CD4-positive, alpha-beta T cell treated with Interleukin-17A for 1 hour (primary cell): ENCODE data around the gene TMEM9B.
"Not testable (repeated sequence)": the region's sequence is repeated elsewhere in the genome, so short reads cannot be mapped to it uniquely, and the experiment has no call there.

Experiments
- DNase-seq: peaks from one replicate; pipeline ENCODE4 v3.0.0-alpha.2; 2020

Gene TMEM9B

DNA sequence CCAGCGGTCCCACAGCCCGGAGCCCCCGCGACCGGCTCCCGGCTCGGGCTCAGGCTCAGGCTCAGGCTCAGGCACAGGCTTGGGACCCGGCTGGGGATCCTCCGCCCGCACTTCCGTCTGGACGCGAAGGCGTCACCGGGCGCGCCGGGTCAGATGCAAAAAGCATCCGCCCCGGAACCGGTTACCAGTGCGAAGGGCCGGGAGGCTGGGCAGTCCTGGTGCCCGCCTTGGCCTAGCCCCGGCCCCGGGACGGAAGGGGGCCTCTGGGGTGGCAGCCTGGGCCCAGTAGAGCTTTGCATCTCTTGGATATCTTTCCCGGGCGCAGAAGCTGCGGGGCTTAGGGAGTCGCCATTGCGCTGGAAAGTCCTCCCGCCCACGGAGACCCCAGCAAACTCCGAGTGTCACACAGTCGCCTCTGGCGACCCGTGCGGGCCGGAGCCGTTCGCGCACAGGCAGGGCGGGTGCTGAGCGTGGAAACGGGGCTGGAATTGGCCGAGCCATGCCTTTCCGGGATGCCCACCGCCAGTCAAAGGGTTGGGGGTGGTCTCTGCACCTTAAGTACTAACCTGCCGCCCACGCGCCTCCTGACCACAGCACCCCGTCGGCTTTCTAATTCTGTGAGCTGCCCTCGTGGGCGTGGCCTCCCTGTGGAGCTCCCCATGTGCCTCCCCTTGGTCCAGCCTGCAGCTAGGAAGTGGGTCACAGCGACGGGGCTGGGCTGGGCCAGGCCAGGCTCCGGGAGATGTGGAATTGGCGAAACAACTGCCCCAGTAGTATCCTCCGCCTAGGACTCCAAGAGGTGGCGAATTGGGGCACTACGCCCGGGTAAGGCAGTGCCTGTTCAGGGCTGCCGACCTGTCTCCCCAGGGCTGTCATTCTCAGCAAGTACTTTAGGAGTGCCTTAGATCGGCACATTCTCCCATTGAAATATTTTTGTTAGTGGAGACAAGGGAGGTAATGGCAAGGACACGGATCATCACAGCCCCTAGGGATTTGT, at the start of gene TMEM9B:
TMEM9B (minus strand) TSS at position 119 of the 997 bp plus-strand sequence. CDS start 129 bp downstream, outside the sequence.
- DNase-seq = peak; percentile 78

- DNase-seq = no peak
Observed at GRCh38 chr11:9013373-9013772, 49.1 kb upstream of the TMEM9B start.

DNA sequence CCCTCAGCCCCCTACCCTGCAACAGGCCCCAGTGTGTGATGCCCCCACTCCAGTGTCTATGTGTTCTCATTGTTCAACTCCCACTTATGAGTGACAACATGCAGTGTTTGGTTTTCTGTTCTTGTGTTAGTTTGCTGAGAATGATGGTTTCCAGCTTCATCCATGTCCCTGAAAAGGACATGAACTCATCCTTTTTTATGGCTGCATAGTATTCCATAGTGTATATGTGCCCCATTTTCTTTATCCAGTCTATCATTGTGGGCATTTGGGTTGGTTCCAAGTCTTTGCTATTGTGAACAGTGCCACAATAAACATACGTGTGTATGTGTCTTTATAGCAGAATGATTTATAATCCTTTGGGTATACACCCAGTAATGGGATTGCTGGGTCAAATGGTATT, 45.3 kb upstream of the TMEM9B start:
- DNase-seq = not testable (repeated sequence)

DNA sequence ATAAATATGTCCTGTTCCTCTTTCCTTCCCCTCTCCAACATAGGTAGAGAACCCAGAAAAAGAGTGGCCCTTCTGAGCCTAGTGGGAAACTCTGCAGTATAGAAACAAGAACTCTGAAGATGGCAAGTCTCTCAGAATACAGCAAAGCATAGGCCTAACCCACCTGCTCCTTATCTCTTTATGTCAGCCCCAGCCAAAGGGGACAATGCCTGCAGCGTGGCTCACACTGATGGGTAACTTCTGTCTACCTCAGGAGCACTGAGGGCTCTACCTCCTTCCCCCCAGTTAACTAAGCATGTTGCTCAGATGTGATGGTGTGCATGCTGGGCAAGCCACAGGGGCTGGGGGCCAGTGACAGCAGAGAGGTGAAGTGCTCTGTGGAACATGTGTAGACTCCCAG, 44.4 kb upstream of the TMEM9B start:
- DNase-seq = no peak

DNA sequence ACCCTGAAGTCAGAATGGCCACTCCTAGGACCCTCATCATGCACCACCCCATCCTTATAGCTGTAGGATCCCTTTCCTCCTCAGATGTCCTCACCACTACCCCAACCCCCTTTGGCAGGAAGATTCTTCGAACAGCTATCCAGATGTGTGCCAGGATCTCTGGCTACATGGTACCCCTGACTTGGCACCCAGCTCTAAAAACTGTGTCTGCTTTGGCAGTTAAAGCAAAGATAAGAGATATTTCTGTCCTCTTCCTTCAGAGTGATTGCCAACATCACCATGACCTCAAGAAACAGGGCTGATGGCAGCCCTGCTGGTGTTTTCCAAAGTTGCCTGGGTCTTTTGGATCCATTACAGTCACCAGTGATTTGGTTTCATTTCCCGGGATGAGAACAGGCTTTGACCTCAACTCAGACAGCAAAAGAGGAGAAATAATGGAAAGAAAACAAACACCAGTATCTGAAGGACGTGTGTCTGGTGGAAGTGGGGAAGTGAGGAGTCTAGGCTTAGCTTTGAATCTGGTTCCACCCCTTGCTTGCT, 43.8 kb upstream of the TMEM9B start:
- DNase-seq = no peak

GRCh38 chr11:9005087-9005486, 40.8 kb upstream of the TMEM9B start:
- no peak for DNase-seq

DNA sequence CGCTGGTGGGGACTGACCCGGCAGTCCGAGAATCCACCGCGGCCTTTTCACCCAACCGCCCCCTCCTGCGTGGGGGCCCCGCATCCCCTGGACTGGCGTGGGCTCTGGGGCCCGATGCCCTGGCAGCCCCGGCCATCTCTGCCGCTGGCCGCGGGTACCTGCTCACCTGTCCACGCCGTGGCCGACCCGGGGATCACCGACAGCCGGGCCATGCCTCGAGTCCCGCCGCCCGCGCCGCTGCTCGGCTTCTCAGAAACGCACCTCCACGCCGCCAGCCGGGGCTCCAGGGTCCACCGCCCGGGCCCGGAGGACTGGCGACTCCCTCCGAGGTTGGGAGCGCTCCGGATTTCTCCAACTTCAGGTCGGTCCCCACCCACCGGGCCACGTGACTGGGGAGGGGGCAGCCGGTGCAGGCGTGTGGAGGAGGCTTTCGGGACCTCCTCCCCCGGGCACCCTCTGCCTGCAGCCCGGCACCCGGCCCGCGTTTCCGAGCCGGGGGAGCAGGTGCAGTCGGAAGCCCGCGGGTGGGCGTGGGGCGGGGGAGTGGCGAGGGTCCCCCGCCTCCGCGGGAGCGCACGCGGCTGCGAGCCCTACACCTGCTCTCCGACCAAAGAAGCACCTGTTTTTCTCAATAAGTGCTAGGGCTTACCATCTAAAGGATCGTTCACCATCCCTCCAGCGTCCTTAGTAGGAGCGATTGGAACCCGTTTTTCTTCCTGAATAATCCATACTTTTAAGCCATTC, 40.1 kb upstream of the TMEM9B start:
- no peak for DNase-seq

GRCh38 chr11:9003573-9004182, 39.4 kb upstream of the TMEM9B start, which contains the start of gene NRIP3:
NRIP3 (minus strand) TSS chr11:9004001; CDS start chr11:9003935, 66 bp downstream.
- DNase-seq = peak; percentile 83

DNA sequence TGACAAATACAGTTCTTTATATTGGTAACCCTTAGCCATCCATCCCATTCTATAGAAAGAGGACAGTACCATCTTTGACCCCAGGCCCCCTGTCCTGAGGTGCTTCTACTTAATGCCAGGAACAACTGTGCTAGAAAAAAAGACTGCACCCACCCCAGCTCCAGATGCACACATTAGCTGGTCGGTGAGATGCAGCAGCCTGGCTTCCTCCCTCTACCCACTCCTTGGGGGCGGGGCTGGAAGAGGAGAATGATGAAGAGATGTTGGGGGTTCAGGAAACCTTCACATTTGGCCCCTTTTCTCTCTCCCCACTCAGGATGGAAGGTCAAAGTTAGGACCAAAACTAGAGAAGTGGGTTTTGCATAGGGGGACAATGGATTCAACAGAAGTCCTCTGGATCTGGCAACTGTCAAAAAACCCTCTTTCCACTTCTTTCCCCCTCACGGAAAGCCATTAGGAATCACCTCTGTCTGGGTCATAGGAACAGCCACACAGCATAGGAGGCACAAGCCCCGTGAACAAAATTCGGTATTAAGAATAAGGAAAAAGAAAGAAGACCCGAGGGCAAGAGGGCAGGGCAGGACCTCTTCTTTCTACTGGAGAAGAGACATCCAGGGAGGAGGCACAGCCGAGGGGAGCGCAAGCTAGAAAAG, 38.8 kb upstream of the TMEM9B start:
- no peak for DNase-seq

- peak; percentile 16 for DNase-seq
Observed at GRCh38 chr11:9001736-9002135, 37.5 kb upstream of the TMEM9B start.

- DNase-seq = no peak
Observed at GRCh38 chr11:8998017-8998416, 33.8 kb upstream of the TMEM9B start.

GRCh38 chr11:8997451-8997850, 33.2 kb upstream of the TMEM9B start:
- no peak for DNase-seq

DNA sequence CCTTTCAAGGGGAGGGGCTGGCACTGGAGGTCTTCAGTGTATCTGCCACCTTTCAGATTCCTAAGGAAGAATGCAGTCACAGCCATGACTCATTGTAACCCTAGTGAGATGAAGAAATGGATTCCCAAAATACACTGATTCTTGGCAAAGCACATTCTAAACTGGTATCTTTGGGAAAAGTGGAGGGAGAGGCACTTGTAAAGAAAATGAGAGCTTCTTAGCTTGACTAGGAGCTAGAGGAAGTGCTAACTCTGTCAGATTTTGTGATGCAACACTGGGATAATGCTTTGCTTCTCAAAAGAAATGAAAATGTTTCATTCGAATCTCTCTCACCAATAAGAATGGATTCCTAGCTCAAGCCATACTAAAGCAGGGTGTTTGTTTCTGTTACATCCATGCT, 25.2 kb upstream of the TMEM9B start:
- DNase-seq = no peak

GRCh38 chr11:8988329-8989234, 24.3 kb upstream of the TMEM9B start:
- DNase-seq = no peak

GRCh38 chr11:8987446-8987845, 23.2 kb upstream of the TMEM9B start:
- no peak for DNase-seq

- not testable (repeated sequence) for DNase-seq
Observed at GRCh38 chr11:8986772-8987171, 22.5 kb upstream of the TMEM9B start.

DNA sequence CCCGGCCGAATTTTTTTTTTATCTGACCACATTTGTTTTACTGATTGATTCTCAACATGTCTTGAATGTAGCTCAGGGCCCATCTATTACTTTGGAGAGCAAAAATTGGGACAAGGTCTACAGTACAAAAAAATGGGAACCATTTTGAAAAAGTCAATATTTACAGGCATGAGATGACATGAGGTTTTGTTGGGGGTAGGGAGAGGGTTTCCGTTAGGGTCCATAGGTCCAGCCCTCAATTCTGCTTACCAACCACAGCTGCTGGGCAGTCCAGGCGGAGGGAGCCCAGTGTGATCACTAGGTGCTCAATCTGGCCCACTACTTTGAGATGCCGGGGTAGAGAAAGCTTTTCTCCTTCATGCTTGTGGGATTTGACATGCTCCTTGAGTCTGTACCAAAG, 21.2 kb upstream of the TMEM9B start:
- no peak for DNase-seq

DNA sequence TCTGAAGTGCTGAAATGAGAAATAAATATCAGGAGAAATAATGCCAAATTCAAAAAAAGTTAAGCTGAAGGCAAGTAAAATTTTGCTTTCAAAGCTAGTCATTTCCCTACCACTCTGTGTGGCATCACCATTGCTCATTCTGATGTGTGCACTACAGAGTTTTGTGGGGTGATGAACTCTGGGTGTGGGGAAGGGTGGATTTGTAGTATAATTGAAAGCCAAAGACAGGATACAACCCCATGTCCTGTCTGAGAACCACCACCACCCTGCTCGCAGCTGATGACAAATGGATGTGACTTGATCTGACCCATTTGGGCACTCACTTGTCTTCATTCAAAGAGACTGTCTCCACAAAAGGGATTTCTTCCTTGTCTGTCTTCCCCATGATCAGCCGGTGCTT, 19.3 kb upstream of the TMEM9B start:
- DNase-seq = no peak

DNA sequence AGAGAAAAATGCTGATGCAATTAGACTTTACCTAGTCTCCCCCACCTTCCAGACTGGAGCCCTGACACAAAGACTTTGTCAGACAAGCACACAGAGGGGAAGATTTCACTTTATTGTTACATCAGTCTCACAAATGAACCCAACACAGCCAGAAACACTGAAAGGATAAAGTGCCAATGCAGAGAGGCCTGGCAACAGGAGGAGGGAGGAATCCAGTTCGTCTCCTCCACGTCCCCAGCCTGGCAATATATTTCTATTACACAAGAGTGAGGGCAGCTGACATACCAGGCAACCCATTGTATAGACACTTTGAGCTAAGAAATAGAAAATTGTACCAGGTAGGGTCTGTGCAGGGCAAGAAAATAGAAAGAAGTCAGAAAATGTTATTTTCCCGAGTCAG, 16.2 kb upstream of the TMEM9B start:
- no peak for DNase-seq

GRCh38 chr11:8979365-8979764, 15.1 kb upstream of the TMEM9B start:
- DNase-seq = not testable (repeated sequence)

- DNase-seq = no peak
Observed at GRCh38 chr11:8973121-8973520, 8.9 kb upstream of the TMEM9B start.
